Umbilical cord (tissue), 2 donors: Measurements from ENCODE around the gene HNRNPR. TPM values are rescaled to one million over a fixed set of nuclear protein-coding genes. Genes with fewer than 3 reads are reported as not detected.
A peak's percentile ranks its signal among the peaks of the same experiment; 100 is the strongest.

Source experiments
- DNase-seq: peaks from one replicate; pipeline ENCODE4 v3.0.0-alpha.2; 2015; ENCODE audit warnings: low spot score
- total RNA-seq: library from RNA; depleted of rRNA; stranded (reverse); fragments of >200 nt; gene quantifications from one replicate; pipeline ENCODE4 v1.2.3, GENCODE V29; 2014; ENCODE audit warnings: low replicate concordance; ENCODE audit not compliant: insufficient read depth

Gene HNRNPR
- total RNA-seq, 1 donor from 2014 or later, result 85.7 TPM

DNA sequence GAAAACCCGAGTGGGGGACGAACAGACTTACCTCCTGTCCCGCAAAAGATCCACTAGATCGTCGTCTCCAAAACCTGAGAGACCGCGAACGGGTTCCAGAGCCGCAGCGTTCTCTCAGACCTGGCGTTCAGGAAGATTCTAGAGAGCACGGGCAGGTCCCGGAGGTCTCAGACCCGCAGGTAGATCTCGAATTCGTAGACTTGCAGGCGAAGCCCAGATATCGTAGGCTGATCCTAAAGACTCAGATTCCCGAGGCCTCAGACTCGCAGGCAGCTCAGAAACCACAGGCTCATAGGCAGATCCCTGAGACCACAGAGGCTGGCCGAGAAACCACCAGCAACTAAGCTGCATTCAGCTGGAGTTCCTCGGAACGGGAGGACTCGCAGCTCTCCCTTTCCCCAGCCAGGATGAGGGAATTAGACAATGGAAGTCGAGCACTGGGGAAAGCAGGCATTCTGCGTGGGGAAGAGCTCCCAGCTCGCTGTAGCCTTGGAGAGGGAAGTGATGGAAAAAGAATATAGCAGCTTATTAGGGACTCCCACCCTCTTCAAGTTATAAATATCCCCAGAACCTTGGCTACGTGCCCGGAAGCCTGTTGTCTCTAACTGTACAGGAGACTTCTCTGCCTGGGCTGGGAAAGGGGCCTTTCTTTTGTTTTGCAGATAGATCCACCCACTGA, 25.4 kb upstream of the HNRNPR start, which contains the start of gene ZNF436:
Gene ZNF436 (minus strand): TSS at position 502 of the 679 bp plus-strand sequence. CDS start 1,831 bp downstream, outside the sequence.
- peak; percentile 95 for DNase-seq

DNA sequence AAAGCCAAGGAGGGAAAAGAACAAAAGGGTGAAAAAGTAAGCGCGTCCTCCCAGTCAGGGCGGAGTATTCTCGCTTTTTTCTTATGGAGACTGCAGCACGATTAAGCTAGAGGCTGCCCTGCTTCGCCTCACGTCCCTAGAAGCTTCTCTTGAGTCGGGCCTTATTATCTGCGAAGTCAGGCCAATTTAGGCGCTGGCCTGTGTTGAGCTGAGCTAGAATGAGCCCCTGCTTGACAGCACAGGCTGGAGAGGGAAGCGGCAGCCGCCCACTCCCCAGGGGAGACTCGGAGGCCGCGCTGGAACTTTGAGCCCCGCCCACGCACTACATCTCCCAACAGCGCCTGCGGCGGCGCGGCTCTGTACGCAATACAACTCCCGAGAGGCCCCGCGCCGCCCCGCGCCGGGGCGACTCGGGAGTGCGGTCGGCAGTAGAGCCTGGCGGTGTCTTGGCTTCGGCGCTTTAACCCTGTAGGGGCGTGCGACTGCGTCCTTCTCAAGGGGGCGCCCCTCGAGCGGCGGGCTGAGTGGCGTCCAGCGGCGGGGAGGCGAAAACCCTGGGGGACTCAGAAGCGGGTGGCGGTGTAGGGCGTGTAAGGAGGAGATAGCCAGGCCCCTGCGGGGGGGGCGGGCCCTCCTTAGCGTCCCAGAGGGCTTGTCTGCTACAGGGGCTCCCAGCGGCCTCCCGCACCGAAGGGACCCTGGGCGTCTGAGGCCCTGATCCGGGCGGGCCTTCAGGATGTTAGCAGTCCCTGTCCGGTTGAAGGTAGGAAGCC, 24.7 kb upstream of the HNRNPR start:
- peak; percentile 96 for DNase-seq

GRCh38 chr1:23367791-23368561, 23.9 kb upstream of the HNRNPR start:
- peak; percentile 100 for DNase-seq

DNA sequence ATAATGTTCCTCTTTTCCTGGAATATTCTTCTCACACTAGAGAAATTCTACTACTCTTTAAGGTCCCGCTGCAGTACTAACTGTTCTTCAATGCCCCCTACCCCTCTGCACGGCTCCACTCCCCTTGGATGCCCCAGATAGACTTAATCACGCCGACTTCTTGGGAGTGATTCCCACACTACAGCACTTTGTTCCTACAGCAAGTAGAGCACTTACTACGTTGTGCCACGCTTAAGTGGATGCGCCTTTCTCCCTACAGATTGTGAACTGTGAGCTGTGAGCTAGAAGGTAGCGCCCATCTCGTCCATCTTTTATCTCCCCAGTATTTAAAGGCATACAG, 23.3 kb upstream of the HNRNPR start:
- peak; percentile 27 for DNase-seq

DNA sequence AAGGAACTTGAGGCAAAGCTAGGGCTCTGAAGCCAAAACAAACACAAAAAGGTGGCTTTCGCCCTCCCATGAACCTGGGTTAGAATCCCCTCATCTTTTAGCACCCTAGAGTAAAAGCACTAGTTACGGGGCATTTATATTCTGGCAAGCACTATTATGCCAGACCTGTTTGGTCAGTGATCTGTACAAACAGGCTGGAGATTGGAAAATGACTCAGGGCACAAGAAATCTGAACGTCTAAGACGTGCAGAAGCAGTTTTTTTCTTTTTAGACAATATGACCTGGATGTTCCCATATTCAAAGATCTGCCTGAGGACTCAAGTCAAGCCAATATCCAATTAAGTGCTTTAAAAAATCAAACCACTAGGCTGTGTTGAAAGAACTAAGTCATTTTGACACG, 22.5 kb upstream of the HNRNPR start:
- DNase-seq, result peak; percentile 55

DNA sequence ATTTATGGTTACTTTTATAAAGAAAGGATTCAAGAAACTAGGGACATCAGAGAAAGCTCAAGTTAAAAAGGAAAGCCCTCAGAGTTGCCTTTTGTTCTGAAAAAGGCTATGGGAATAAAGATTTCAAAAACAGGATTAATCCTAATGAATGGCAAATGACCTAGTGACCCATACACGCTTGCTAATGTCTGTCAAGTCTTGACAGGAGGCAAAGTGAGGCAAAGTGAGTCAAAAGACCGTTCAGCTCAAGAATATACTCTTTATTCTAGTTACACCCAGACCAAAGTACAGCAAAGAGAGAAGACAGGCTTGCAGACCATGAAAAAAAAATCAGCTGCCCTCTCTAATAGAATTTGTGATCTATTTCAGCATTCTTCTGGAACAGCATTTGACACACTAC, 22.1 kb upstream of the HNRNPR start:
- DNase-seq, result no peak

DNA sequence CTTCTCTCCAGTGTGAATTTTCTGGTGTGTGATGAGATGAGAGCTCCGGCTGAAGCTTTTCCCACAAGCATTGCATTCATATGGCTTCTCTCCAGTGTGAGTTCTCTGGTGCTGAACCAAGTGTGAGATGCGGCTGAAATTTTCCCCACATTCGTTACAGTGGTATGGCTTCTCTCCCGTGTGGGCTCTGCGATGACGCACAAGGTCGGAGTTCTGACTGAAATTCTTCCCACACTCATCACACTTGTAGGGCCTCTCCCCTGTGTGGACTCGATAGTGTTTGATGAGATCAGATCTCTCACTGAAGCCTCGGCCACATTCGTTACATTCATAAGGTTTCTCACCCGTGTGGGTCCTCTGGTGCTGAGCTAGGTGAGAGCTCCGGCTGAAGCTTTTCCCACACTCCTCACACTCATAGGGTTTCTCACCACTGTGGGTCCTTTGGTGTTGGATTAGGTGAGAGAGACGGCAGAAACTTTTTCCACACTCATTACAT, 18.2 kb upstream of the HNRNPR start:
- no peak for DNase-seq

- no peak for DNase-seq
These were observed 14.3 kb upstream of the HNRNPR start for GRCh38 chr1:23358310-23358875.

GRCh38 chr1:23357138-23357908, 13.2 kb upstream of the HNRNPR start:
- peak; percentile 21 for DNase-seq

DNA sequence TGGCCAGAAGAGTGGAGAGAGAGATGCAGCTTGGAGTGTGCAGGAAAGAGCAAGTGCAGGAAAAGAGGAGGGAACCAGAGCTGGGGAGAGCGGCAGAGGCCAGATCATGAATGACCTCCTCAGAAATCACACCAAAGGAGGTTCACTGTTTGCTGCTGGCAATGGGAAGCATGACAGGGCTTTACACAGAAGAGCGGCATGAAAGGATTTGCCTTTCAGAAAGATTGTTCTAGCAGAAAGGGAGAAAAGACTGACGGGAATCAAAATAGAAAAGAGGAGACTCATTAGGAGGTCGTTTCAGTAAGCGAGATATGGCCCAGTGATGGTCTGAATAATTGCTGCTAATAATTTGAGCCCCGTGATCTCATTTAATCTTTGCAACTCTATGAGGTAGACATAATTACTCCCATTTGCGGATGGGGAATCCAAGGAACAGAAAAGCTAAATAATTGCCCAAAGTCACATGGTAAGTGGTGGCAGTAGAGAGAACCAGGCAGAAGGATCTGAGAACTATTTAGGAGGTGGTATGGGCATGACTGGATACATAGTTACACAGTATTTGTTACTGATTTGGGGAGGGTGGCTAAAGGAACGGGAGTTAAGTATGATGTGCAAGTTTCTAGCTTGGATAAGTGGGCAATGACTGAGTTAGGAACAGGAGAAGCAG, 12.5 kb upstream of the HNRNPR start:
- DNase-seq, result no peak

- DNase-seq, result no peak
These were observed 10.2 kb upstream of the HNRNPR start for GRCh38 chr1:23354245-23354644.

GRCh38 chr1:23352096-23352695, 8.1 kb upstream of the HNRNPR start:
- DNase-seq, result no peak

GRCh38 chr1:23345920-23346319, 1.8 kb upstream of the HNRNPR start:
- DNase-seq, result no peak

GRCh38 chr1:23344987-23345472, 946 bp upstream of the HNRNPR start:
- peak; percentile 60 for DNase-seq

DNA sequence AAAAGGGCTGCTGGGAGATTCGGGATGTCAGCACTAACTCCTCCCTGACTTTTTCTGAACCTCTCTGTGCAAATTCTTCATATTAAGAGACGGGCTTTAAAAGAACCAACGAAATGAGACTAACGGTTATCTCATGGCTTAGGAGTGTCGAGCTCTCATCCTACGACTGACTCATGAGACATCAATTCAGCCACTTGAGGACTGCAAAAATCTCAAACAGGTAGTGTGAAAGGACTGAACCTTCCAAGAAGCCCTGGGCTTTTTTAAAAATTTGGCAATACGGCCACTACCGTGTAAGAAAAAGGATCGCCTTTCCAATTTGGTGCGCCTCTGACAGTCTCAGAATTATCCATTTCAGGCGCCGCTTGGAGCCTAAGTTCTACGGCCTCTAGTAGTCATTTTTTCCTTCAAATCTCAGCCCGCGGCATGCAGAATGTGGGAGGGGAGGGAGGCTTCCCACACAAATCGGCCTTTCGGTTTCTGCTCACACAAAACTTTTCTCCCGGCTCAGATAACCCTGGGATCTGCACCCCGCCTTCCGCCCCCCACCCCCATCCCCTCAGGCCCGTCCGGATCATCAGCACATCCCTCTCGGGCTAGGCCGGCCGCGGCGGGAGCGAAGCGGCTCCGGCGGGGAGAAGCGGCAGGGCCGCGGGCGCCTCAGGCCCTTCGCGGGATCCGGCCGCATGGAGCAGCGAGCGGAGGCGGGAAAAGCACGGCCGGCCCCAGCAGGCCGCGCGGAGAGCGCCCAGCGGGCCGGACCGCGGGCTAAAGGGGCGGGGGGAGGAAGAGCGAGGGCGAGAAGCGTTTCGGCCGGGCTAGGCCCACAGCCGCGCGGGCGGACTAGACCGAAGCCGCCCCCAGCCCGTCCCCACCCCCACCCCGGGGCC, 618 bp downstream of the HNRNPR start:
- DNase-seq, result peak; percentile 92

- no peak for DNase-seq
These were observed 2.0 kb downstream of the HNRNPR start for GRCh38 chr1:23341931-23342692.

GRCh38 chr1:23339632-23340031, 4.5 kb downstream of the HNRNPR start:
- no peak for DNase-seq

- no peak for DNase-seq
These were observed 6.2 kb downstream of the HNRNPR start for GRCh38 chr1:23337869-23338268.
